Body of pancreas (tissue), 4 donors: ENCODE data around the gene GRID1.

Experiments used
- POLR2A ChIP-seq, 3 donors: fragments of 450-650 bp; IDR thresholded peaks; one replicate each; pipeline ENCODE4 v1.6.1; 2016; ENCODE audit warnings: antibody characterized with exemption in 3 of 3, mild to moderate bottlenecking in 2 of 3
- TF ChIP-seq, protein P1 (sequence below), 7 experiments: fragments of 450-650 bp in 4 of 7; fragments of 200-600 bp in 3 of 7; sonication (generic) in 3 of 7; IDR thresholded peaks; one replicate each; pipeline ENCODE4 v1.5.1; 2016 to 2019; ENCODE audit warnings: antibody characterized with exemption in 7 of 7

DNA sequence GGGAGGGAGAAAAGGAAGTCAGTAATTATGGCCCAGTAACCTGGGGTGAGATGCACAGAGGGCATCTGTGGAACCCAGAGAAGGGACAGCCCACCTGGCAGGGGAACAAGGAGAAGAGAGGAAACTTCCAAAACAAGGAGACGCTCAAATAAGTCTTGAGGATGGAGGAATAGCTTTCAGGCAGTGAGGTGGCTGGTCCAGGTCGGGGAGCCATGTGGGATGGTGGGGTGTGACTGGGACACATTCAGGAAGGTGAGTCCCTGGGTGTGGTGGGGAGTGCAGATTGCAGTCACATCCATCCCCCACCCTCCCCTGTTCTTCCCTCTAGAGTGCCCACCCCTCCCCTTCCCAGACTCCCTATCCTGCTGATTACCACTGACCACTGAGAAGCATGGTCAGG, 175.4 kb downstream of the GRID1 start:
- TF ChIP-seq, protein P1, sequence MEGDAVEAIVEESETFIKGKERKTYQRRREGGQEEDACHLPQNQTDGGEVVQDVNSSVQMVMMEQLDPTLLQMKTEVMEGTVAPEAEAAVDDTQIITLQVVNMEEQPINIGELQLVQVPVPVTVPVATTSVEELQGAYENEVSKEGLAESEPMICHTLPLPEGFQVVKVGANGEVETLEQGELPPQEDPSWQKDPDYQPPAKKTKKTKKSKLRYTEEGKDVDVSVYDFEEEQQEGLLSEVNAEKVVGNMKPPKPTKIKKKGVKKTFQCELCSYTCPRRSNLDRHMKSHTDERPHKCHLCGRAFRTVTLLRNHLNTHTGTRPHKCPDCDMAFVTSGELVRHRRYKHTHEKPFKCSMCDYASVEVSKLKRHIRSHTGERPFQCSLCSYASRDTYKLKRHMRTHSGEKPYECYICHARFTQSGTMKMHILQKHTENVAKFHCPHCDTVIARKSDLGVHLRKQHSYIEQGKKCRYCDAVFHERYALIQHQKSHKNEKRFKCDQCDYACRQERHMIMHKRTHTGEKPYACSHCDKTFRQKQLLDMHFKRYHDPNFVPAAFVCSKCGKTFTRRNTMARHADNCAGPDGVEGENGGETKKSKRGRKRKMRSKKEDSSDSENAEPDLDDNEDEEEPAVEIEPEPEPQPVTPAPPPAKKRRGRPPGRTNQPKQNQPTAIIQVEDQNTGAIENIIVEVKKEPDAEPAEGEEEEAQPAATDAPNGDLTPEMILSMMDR (IDR thresholded peaks at IDR 0.05), result no peak
- TF ChIP-seq POLR2A (IDR thresholded peaks at IDR 0.05), result no peak
